GM18861 (cell line): ENCODE data around the gene RMND5B.
A peak's percentile ranks its signal among the peaks of the same experiment; 100 is the strongest.

Experiments used
- ATAC-seq: cut with Tn5 transposase; IDR thresholded peaks from one replicate; pipeline ENCODE4 v1.9.1; 2021; ENCODE audit not compliant: unreplicated experiment

The RMND5B gene

GRCh38 chr5:178113141-178113787, 17.6 kb upstream of the RMND5B start, which contains the start of gene N4BP3:
Gene N4BP3 (plus strand): TSS chr5:178113532. CDS start chr5:178119584, 6,052 bp downstream.
- ATAC-seq = peak; percentile 47

GRCh38 chr5:178113841-178114324, 16.9 kb upstream of the RMND5B start:
- no peak for ATAC-seq

GRCh38 chr5:178114325-178115135, 16.3 kb upstream of the RMND5B start:
- ATAC-seq = no peak

GRCh38 chr5:178115136-178115813, 15.5 kb upstream of the RMND5B start:
- ATAC-seq = no peak

- ATAC-seq = no peak
These were observed 15.0 kb upstream of the RMND5B start for GRCh38 chr5:178115814-178116142.

GRCh38 chr5:178116143-178116885, 14.5 kb upstream of the RMND5B start:
- ATAC-seq = peak; percentile 30

- ATAC-seq = no peak
These were observed 12.7 kb upstream of the RMND5B start for GRCh38 chr5:178117923-178118701.

GRCh38 chr5:178119915-178120606, 10.8 kb upstream of the RMND5B start:
- ATAC-seq = no peak

GRCh38 chr5:178120607-178121357, 10.0 kb upstream of the RMND5B start:
- ATAC-seq = peak; percentile 75

GRCh38 chr5:178121391-178122276, 9.2 kb upstream of the RMND5B start:
- ATAC-seq = no peak

- no peak for ATAC-seq
These were observed 8.5 kb upstream of the RMND5B start for GRCh38 chr5:178122346-178122745.

GRCh38 chr5:178123094-178123965, 7.5 kb upstream of the RMND5B start:
- ATAC-seq = no peak

GRCh38 chr5:178123966-178124925, 6.6 kb upstream of the RMND5B start:
- no peak for ATAC-seq

GRCh38 chr5:178125253-178125906, 5.4 kb upstream of the RMND5B start:
- no peak for ATAC-seq

- no peak for ATAC-seq
These were observed 4.3 kb upstream of the RMND5B start for GRCh38 chr5:178126556-178126955.
